Thymus (tissue), 11 donors: ENCODE data around the gene SLC37A1. TPM values are rescaled to one million over a fixed set of nuclear protein-coding genes. Genes with fewer than 3 reads are reported as not detected.

Experiments used
- DNase-seq, 9 donors: peaks; one replicate each; pipeline ENCODE4 v3.0.0-alpha.2; 2013; ENCODE audit warnings: low spot score in 9 of 9, low read depth in 6 of 9, missing footprints in 1 of 9
- H3K27ac ChIP-seq, 2 donors: one replicate each; pipeline ENCODE4 v1.5.1; 2013; ENCODE audit warnings: control low read depth in 1 of 2, low read depth in 1 of 2, low read length in 1 of 2, mild to moderate bottlenecking in 1 of 2, moderate library complexity in 1 of 2
- H3K27me3 ChIP-seq, 2 donors: one replicate each; pipeline ENCODE4 v1.5.1; 2013; ENCODE audit warnings: low read length in 1 of 2; ENCODE audit not compliant: control insufficient read depth in 2 of 2, insufficient read depth in 1 of 2
- H3K36me3 ChIP-seq, 2 donors: one replicate each; pipeline ENCODE4 v1.5.1; 2013; ENCODE audit warnings: low read length in 1 of 2, mild to moderate bottlenecking in 1 of 2, moderate library complexity in 1 of 2; ENCODE audit not compliant: control insufficient read depth in 2 of 2, insufficient read depth in 2 of 2
- H3K4me1 ChIP-seq, 2 donors: one replicate each; pipeline ENCODE4 v1.5.1; 2013; ENCODE audit warnings: low read length in 2 of 2; ENCODE audit not compliant: control insufficient read depth in 2 of 2, insufficient read depth in 2 of 2
- H3K4me3 ChIP-seq, 2 donors: one replicate each; pipeline ENCODE4 v1.5.1; 2013; ENCODE audit warnings: low read length in 2 of 2, control low read depth in 1 of 2, mild to moderate bottlenecking in 1 of 2
- H3K9me3 ChIP-seq, 2 donors: one replicate each; pipeline ENCODE4 v1.5.1; 2013; ENCODE audit warnings: low read length in 1 of 2, mild to moderate bottlenecking in 1 of 2; ENCODE audit not compliant: control insufficient read depth in 2 of 2, insufficient read depth in 1 of 2
- WGBS: extraction: QIAGEN DNeasy Blood & Tissue Kit; methylation state at CpG from one replicate; pipeline ENCODE4 v1.1.7; 2013; 5-methylcytosine and 5-hydroxymethylcytosine counted together
- polyA plus RNA-seq: library from polyadenylated mRNA; stranded (reverse); fragments of 200-250 nt; gene quantifications from one replicate; pipeline ENCODE4 v1.2.3, GENCODE V29; 2013
- total RNA-seq: library from RNA; stranded (reverse); fragments of 120-200 nt; gene quantifications from one replicate; pipeline ENCODE4 v1.2.4, GENCODE V29; 2013
- donor health status: healthy.

Gene SLC37A1
- total and polyA plus RNA-seq, 2 donors = 9.0 to 9.2 TPM

GRCh38 chr21:42489006-42489563 is 24.6 kb upstream of the SLC37A1 start:
- H3K4me1 ChIP-seq = peaks cover 12 to 28% of the 10 kb centered on the region in 2 donors
- H3K4me3 ChIP-seq = no peak overlapping the region
- H3K27me3 ChIP-seq = no peaks in the 10 kb centered on the region
- H3K27ac ChIP-seq = no peak overlapping the region
- 98% methylated on average over 2 of the region's 2 CpGs for WGBS
- H3K36me3 ChIP-seq = no peaks in the 10 kb centered on the region
- DNase-seq = no peak
- H3K9me3 ChIP-seq = peaks cover 0 to 6% of the 10 kb centered on the region in 2 donors

- Histone ChIP-seq H3K4me3 (no peak overlapping the region), H3K27me3 (no peaks in the 10 kb centered on the region), H3K27ac (no peak overlapping the region), H3K4me1 (peaks cover 12 to 28% of the 10 kb centered on the region in 2 donors), H3K36me3 (no peaks in the 10 kb centered on the region), H3K9me3 (peaks cover 0 to 6% of the 10 kb centered on the region in 2 donors)
- WGBS = 98% methylated on average over 4 of the region's 4 CpGs
- no peak for DNase-seq
These were observed 23.7 kb upstream of the SLC37A1 start for GRCh38 chr21:42489991-42490390.

DNA sequence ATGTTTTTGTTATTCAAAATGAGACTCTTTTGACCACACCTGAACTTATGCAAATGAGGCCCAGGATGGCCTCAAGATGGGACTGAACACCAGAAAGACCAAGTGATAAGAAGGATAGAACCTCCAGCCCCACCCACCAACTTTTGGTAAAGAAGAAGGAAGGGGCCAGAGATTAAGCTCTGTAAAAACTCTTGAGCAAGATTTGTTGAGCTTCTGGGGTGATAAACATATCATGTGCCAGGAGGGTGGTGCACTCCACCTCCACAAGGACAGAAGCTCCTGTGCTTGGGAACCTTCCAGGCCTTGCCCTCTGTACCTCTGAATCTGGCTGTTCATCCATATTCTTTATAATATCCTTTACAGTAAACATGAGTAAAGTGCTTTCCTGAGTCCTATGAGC is 22.9 kb upstream of the SLC37A1 start:
- Histone ChIP-seq H3K27me3 (no peaks in the 10 kb centered on the region), H3K9me3 (peaks cover 0 to 6% of the 10 kb centered on the region in 2 donors), H3K27ac (no peak overlapping the region), H3K4me3 (no peak overlapping the region), H3K4me1 (peaks cover 15 to 28% of the 10 kb centered on the region in 2 donors), H3K36me3 (no peaks in the 10 kb centered on the region)
- DNase-seq = no peak

- Histone ChIP-seq H3K36me3 (no peaks in the 10 kb centered on the region), H3K4me3 (no peak overlapping the region), H3K9me3 (peaks cover 0 to 6% of the 10 kb centered on the region in 2 donors), H3K27ac (no peak overlapping the region), H3K4me1 (peaks cover 14 to 25% of the 10 kb centered on the region in 2 donors), H3K27me3 (no peaks in the 10 kb centered on the region)
- no peak for DNase-seq
- 90% methylated on average over 1 of the region's 1 CpG for WGBS
These were observed 22.3 kb upstream of the SLC37A1 start for GRCh38 chr21:42491328-42491727.

GRCh38 chr21:42492201-42492600 is 21.5 kb upstream of the SLC37A1 start:
- whole genome bisulfite sequencing = 60% methylated on average over 8 of the region's 8 CpGs
- peaks cover 13 to 25% of the 10 kb centered on the region in 2 donors for H3K4me1 ChIP-seq
- peaks cover 0 to 6% of the 10 kb centered on the region in 2 donors for H3K9me3 ChIP-seq
- DNase-seq = peak in 1 of 9 donors; percentile 43
- H3K36me3 ChIP-seq = no peaks in the 10 kb centered on the region
- no peak overlapping the region for H3K4me3 ChIP-seq
- no peak overlapping the region for H3K27ac ChIP-seq
- no peaks in the 10 kb centered on the region for H3K27me3 ChIP-seq

DNA sequence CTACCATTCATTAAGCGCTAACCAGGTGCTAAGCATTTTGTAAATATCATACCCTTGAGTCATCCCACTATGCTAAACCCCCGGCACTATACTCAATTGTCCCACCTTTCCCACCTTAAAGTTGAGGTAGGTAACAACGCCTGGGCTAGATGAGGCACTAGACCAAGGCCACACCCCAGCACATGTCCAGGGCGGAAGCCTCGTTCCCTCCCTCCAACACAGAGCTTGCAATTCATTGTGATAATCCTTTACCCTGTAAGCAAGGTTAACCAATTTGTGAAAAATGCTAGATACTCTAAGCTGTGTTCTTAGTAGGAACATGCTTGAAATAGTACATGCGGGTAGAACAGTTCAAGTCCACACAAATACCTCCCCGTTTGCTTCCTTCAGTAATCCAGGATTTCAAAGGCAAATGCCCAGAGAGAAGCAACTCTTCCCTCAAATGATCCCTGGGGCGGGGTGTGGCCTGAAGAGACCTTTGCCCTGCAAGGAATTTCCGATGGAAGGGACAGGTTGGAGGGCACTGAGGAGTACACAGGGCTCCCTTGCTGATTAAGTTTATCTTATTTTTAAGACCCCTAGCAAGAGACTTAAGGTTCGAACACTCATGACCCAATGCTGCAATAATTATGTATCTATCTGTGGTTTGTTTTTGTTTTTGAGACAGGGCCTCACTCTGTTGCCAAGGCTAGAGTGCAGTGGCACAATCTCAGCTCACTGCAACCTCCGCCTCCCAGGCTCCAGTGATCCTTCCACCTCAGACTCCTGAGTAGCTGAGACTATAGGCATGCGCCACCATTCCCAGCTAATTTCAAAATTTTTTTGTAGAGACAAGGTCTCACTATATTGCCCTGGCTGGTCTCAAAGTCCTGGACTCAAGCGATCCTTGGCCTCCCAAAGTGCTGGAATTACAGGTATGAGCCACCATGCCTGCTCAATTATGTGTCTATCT is 20.3 kb upstream of the SLC37A1 start:
- 93% methylated on average over 13 of the region's 13 CpGs for WGBS
- peaks cover 0 to 6% of the 10 kb centered on the region in 2 donors for H3K9me3 ChIP-seq
- no peak overlapping the region for H3K27ac ChIP-seq
- no peak for DNase-seq
- H3K27me3 ChIP-seq = no peaks in the 10 kb centered on the region
- H3K4me3 ChIP-seq = no peak overlapping the region
- no peaks in the 10 kb centered on the region for H3K36me3 ChIP-seq
- H3K4me1 ChIP-seq = peaks cover 13 to 25% of the 10 kb centered on the region in 2 donors

GRCh38 chr21:42495027-42495426 is 18.6 kb upstream of the SLC37A1 start:
- no peak overlapping the region for H3K27ac ChIP-seq
- no peak for DNase-seq
- H3K9me3 ChIP-seq = no peaks in the 10 kb centered on the region
- WGBS = 96% methylated on average over 5 of the region's 5 CpGs
- peaks cover 13 to 25% of the 10 kb centered on the region in 2 donors for H3K4me1 ChIP-seq
- no peaks in the 10 kb centered on the region for H3K36me3 ChIP-seq
- H3K27me3 ChIP-seq = no peaks in the 10 kb centered on the region
- H3K4me3 ChIP-seq = no peak overlapping the region

- WGBS = 9% methylated on average over 18 of the region's 18 CpGs
- H3K36me3 ChIP-seq = no peaks in the 10 kb centered on the region
- DNase-seq = no peak
These were observed 17.9 kb upstream of the SLC37A1 start for GRCh38 chr21:42495765-42496119.

DNA sequence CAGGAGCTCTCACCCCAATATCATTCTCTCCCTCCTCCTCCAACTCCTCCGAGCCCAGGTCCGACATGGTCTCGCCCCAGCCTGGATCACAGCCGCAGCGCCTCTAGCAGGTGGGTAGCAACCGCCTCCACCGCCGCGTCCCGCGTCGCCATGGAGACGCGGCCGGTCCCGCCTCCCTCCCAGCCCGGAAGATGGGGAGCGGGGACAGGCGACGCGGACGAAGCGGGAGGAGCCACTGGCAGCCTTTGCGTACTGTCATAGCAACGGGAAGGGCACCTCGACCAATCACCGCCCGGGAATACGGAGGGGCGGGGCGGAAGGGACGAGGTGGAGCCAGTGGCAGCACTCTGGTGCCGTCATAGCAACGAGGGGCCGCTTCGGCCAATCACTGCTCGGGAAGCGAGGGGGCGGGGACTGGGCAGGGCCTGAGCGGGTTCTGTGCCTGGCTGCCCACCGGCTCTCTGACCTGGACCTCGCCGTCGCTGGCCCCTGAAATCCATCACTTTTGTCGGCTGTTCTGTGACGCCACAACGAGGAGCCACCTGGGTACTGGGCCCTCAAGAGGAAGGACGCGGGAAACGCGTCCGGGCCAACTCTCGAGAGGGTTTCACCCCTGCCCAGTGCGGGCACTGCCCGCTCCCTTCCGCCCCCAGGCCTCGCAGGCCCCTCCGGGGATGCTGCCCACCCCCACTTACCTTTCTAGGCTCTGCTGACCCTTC is 17.4 kb upstream of the SLC37A1 start, which contains the start of gene RSPH1:
Gene RSPH1, minus strand, starts transcription at position 105 of the 719 bp plus-strand sequence. Its CDS starts 38 bp downstream, at position 67.
- Histone ChIP-seq H3K4me3 (peak within 1 kb of the TSS; percentile 66 to 76), H3K27ac (peak within 1 kb of the TSS in 1 of 2 donors; percentile 77), H3K27me3 (no peaks in the 10 kb centered on the region), H3K4me1 (peaks cover 13 to 25% of the 10 kb centered on the region in 2 donors), H3K36me3 (no peaks in the 10 kb centered on the region), H3K9me3 (no peaks in the 10 kb centered on the region)
- peak; percentile 92 to 99 (median 98) for DNase-seq
- under 1% methylated on average over 58 of the region's 58 CpGs for WGBS

More at GRCh38 chr21:42495765-42496119, 17.9 kb upstream of the SLC37A1 start:
- Histone ChIP-seq H3K27ac (peak overlapping the region in 1 of 2 donors; percentile 7), H3K27me3 (no peaks in the 10 kb centered on the region), H3K4me3 (peak overlapping the region; percentile 66 to 76), H3K4me1 (peaks cover 13 to 25% of the 10 kb centered on the region in 2 donors), H3K9me3 (no peaks in the 10 kb centered on the region)
